GM12892 (cell line): ENCODE measurements around the gene OR4F15.

Source experiments
- POLR2A ChIP-seq: IDR thresholded peaks from 2 replicates; pipeline ENCODE4 v1.6.1; 2011; ENCODE audit warnings: low read depth, low read length, control low read depth
- POLR2AphosphoS5 ChIP-seq: IDR thresholded peaks from 2 replicates; pipeline ENCODE4 v1.6.1; 2011; ENCODE audit warnings: low read depth, low read length, control low read depth
- TAF1 ChIP-seq: IDR thresholded peaks from 2 replicates; pipeline ENCODE4 v1.6.1; 2011; ENCODE audit warnings: low read depth, mild to moderate bottlenecking, control low read depth, low read length, borderline replicate concordance

DNA sequence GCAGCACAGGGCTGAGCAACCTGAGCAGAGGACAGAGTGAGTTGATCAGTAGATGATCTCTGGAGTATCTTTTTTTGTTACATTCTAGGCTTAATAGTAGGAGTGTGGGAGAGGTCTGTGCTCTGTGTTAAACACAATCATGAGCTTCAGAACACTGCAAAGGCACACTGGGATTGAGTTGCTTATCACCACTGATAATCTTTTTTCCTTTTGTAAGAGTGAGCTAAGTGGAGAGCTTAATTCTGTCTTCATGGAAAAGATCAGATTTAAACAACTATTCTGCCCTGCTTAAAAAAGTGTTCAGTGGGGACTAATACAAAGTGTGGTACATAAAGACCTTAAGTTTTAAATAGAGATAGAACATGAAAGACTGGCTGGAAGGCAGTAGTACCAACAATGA is 7.6 kb upstream of the OR4F15 start:
- no peak for TF ChIP-seq POLR2AphosphoS5
- TF ChIP-seq POLR2A = no peak
- TF ChIP-seq TAF1 = no peak
